Measurements from ENCODE around the gene IL36B. TPM values are rescaled to one million over a fixed set of nuclear protein-coding genes. Genes with fewer than 3 reads are reported as not detected.

IL36B gene
- polyA plus RNA-seq, 1 donor (not counting 4 experiments of a cell fraction or from before 2014, with no cell fraction given): 0.21 TPM

GRCh38 chr2:113093613-113093977, 40.9 kb upstream of the IL36B start:
- no peak for FAIRE-seq
- dilution Hi-C loops (cut with MboI; ENCODE audit: extremely low pct_ligation_motif_present, low sequenced_read_pairs): no loop called here
- no peaks in the 10 kb centered on the region for H3K27me3 ChIP-seq (ENCODE audit: control insufficient read depth, extremely low read depth, insufficient read depth, low read length)
- H3K4me2 ChIP-seq (ENCODE audit: control insufficient read depth, extremely low read depth, insufficient read depth, low read depth, low read length): no peak overlapping the region
- H3K27ac ChIP-seq (ENCODE audit: control insufficient read depth, insufficient read depth, low read length): no peak overlapping the region
- no peaks in the 10 kb centered on the region for H3K36me3 ChIP-seq (ENCODE audit: control insufficient read depth in 2 of 2, extremely low read depth in 1 of 2, insufficient read depth in 2 of 2, low read length in 2 of 2)
- no peak overlapping the region for H3K4me3 ChIP-seq (ENCODE audit: control insufficient read depth in 2 of 3, extremely low read depth in 1 of 3, insufficient read depth in 2 of 3, low read depth in 1 of 3, low read length in 3 of 3)
- H4K20me1 ChIP-seq (ENCODE audit: control insufficient read depth, extremely low read depth, insufficient read depth, low read length): no peaks in the 10 kb centered on the region
- no peak overlapping the region for H3K9ac ChIP-seq (ENCODE audit: control insufficient read depth, extremely low read depth, insufficient read depth, low read length)
- no peaks in the 10 kb centered on the region for H3K79me2 ChIP-seq (ENCODE audit: control insufficient read depth, insufficient read depth, low read length)
- H2AFZ ChIP-seq (ENCODE audit: control insufficient read depth, low read length): no peak overlapping the region
- H3K9me1 ChIP-seq (ENCODE audit: control insufficient read depth, extremely low read depth, insufficient read depth, low read length): no peaks in the 10 kb centered on the region
- TF ChIP-seq CTCF (optimal IDR thresholded peaks at IDR 0.05 in 1 of 3, IDR thresholded peaks at IDR 0.05 in 1 of 3, conservative IDR thresholded peaks at IDR 0.05 in 1 of 3; ENCODE audit: extremely low read depth in 1 of 3, insufficient read depth in 2 of 3, low read length in 3 of 3): no peak
- TF ChIP-seq EZH2 (IDR thresholded peaks at IDR 0.05; ENCODE audit: low read length): no peak
- H3K4me1 ChIP-seq (ENCODE audit: control insufficient read depth, extremely low read depth, insufficient read depth, low read length): no peaks in the 10 kb centered on the region
- DNase-seq (ENCODE audit: low read depth, low spot score): no peak
- H3K9me3 ChIP-seq (ENCODE audit: control insufficient read depth, low read depth, low read length): no peaks in the 10 kb centered on the region

- DNase-seq (ENCODE audit: low read depth, low spot score) (no peak), FAIRE-seq (no peak)
- Histone ChIP-seq H3K9ac (ENCODE audit: control insufficient read depth, extremely low read depth, insufficient read depth, low read length) (no peak overlapping the region), H3K4me3 (ENCODE audit: control insufficient read depth in 2 of 3, extremely low read depth in 1 of 3, insufficient read depth in 2 of 3, low read depth in 1 of 3, low read length in 3 of 3) (no peak overlapping the region), H3K4me1 (ENCODE audit: control insufficient read depth, extremely low read depth, insufficient read depth, low read length) (no peaks in the 10 kb centered on the region), H3K9me1 (ENCODE audit: control insufficient read depth, extremely low read depth, insufficient read depth, low read length) (no peaks in the 10 kb centered on the region), H3K36me3 (ENCODE audit: control insufficient read depth in 2 of 2, extremely low read depth in 1 of 2, insufficient read depth in 2 of 2, low read length in 2 of 2) (no peaks in the 10 kb centered on the region), H3K27ac (ENCODE audit: control insufficient read depth, insufficient read depth, low read length) (no peak overlapping the region), H3K27me3 (ENCODE audit: control insufficient read depth, extremely low read depth, insufficient read depth, low read length) (no peaks in the 10 kb centered on the region), H3K9me3 (ENCODE audit: control insufficient read depth, low read depth, low read length) (no peaks in the 10 kb centered on the region), H4K20me1 (ENCODE audit: control insufficient read depth, extremely low read depth, insufficient read depth, low read length) (no peaks in the 10 kb centered on the region), H2AFZ (ENCODE audit: control insufficient read depth, low read length) (no peak overlapping the region), H3K79me2 (ENCODE audit: control insufficient read depth, insufficient read depth, low read length) (no peaks in the 10 kb centered on the region), H3K4me2 (ENCODE audit: control insufficient read depth, extremely low read depth, insufficient read depth, low read depth, low read length) (no peak overlapping the region)
- no peak for TF ChIP-seq CTCF (optimal IDR thresholded peaks at IDR 0.05 in 1 of 3, IDR thresholded peaks at IDR 0.05 in 1 of 3, conservative IDR thresholded peaks at IDR 0.05 in 1 of 3; ENCODE audit: extremely low read depth in 1 of 3, insufficient read depth in 2 of 3, low read length in 3 of 3)
- TF ChIP-seq EZH2 (IDR thresholded peaks at IDR 0.05; ENCODE audit: low read length): no peak
- dilution Hi-C loops (cut with MboI; ENCODE audit: extremely low pct_ligation_motif_present, low sequenced_read_pairs): no loop called here
Measured at GRCh38 chr2:113092864-113093612, 40.4 kb upstream of the IL36B start.
